HFFc6 (cell line): ENCODE data around the gene BRINP3. TPM values are rescaled to one million over a fixed set of nuclear protein-coding genes. Genes with fewer than 3 reads are reported as not detected.

Experiments used
- DNase-seq: peaks from one replicate; pipeline ENCODE4 v3.0.0-alpha.2; 2018
- H3K27ac Mint-ChIP-seq: 2 replicates; pipeline ENCODE4 v1.8.0; 2020; ENCODE audit warnings: mild to moderate bottlenecking, mixed read lengths
- H3K27me3 Mint-ChIP-seq: 2 replicates; pipeline ENCODE4 v1.8.0; 2021; ENCODE audit warnings: mild to moderate bottlenecking, moderate library complexity, mixed read lengths; ENCODE audit not compliant: insufficient read depth
- H3K36me3 Mint-ChIP-seq: 2 replicates; pipeline ENCODE4 v1.8.0; 2021; ENCODE audit warnings: low read depth, mixed read lengths
- H3K4me1 Mint-ChIP-seq: 2 replicates; pipeline ENCODE4 v1.8.0; 2020; ENCODE audit warnings: low read depth, mixed read lengths
- H3K4me3 Mint-ChIP-seq: 2 replicates; pipeline ENCODE4 v1.8.0; 2020; ENCODE audit warnings: mild to moderate bottlenecking, moderate library complexity, mixed read lengths
- H3K9me3 Mint-ChIP-seq: 2 replicates; pipeline ENCODE4 v1.8.0; 2020; ENCODE audit warnings: mild to moderate bottlenecking, mixed read lengths
- CTCF ChIP-seq: fragments of 200-600 bp; sonication (generic); IDR thresholded peaks from 2 replicates; pipeline ENCODE4 v1.5.0; 2021; ENCODE audit warnings: antibody characterized with exemption, mild to moderate bottlenecking
- total RNA-seq, 6 experiments: library from RNA; stranded (reverse); fragmentation: NEBNext Ultra II Directional; extraction: Animal tissue kit (Norgen Biotek cat#: 25700); gene quantifications; 2 replicates in 1 of 6; 3 replicates in 5 of 6; pipeline ENCODE4 v1.2.3, GENCODE V29; 2021

Gene BRINP3
- total RNA-seq, 6 experiments from 2014 or later: not detected

GRCh38 chr1:190169311-190170067, 308.2 kb downstream of the BRINP3 start:
- no peak overlapping the region for H3K27ac Mint-ChIP-seq
- H3K27me3 Mint-ChIP-seq: peaks cover 1% of the 10 kb centered on the region; the same call in 1 of the 2 replicates
- no peak overlapping the region for H3K4me3 Mint-ChIP-seq
- DNase-seq: no peak
- no peaks in the 10 kb centered on the region for H3K36me3 Mint-ChIP-seq
- peaks cover 25% of the 10 kb centered on the region for H3K9me3 Mint-ChIP-seq
- no peaks in the 10 kb centered on the region for H3K4me1 Mint-ChIP-seq
- no peak for TF ChIP-seq CTCF

- no peak for TF ChIP-seq CTCF
- no peak overlapping the region for H3K27ac Mint-ChIP-seq
- DNase-seq: no peak
- H3K9me3 Mint-ChIP-seq: peaks cover 25% of the 10 kb centered on the region
- H3K36me3 Mint-ChIP-seq: no peaks in the 10 kb centered on the region
- H3K27me3 Mint-ChIP-seq: peaks cover 1% of the 10 kb centered on the region; the same call in 1 of the 2 replicates
- no peaks in the 10 kb centered on the region for H3K4me1 Mint-ChIP-seq
- H3K4me3 Mint-ChIP-seq: no peak overlapping the region
Measured at GRCh38 chr1:190168893-190169280, 308.8 kb downstream of the BRINP3 start.

- no peak for TF ChIP-seq CTCF
- H3K9me3 Mint-ChIP-seq: peaks cover 25% of the 10 kb centered on the region
- H3K27me3 Mint-ChIP-seq: peaks cover 1% of the 10 kb centered on the region; the same call in 1 of the 2 replicates
- no peaks in the 10 kb centered on the region for H3K4me1 Mint-ChIP-seq
- H3K4me3 Mint-ChIP-seq: no peak overlapping the region
- no peak for DNase-seq
- no peak overlapping the region for H3K27ac Mint-ChIP-seq
- no peaks in the 10 kb centered on the region for H3K36me3 Mint-ChIP-seq
Measured at GRCh38 chr1:190168116-190168892, 309.4 kb downstream of the BRINP3 start.

- H3K27me3 Mint-ChIP-seq: no peaks in the 10 kb centered on the region
- H3K4me1 Mint-ChIP-seq: no peaks in the 10 kb centered on the region
- no peak overlapping the region for H3K27ac Mint-ChIP-seq
- H3K4me3 Mint-ChIP-seq: no peak overlapping the region
- H3K9me3 Mint-ChIP-seq: peaks cover 29% of the 10 kb centered on the region
- no peak for DNase-seq
- no peaks in the 10 kb centered on the region for H3K36me3 Mint-ChIP-seq
- no peak for TF ChIP-seq CTCF
Measured at GRCh38 chr1:190159146-190159545, 318.5 kb downstream of the BRINP3 start.

GRCh38 chr1:190154744-190155143, 322.9 kb downstream of the BRINP3 start:
- Mint-ChIP-seq H3K36me3 (no peaks in the 10 kb centered on the region), H3K27me3 (no peaks in the 10 kb centered on the region), H3K9me3 (peaks cover 48% of the 10 kb centered on the region), H3K27ac (no peak overlapping the region), H3K4me3 (no peak overlapping the region), H3K4me1 (no peaks in the 10 kb centered on the region)
- no peak for DNase-seq
- no peak for TF ChIP-seq CTCF
